Activated CD8-positive, alpha-beta memory T cell treated with anti-CD3 and anti-CD28 coated beads for 4 hours (primary cell): ENCODE measurements around the gene VTI1B.
"Not testable (repeated sequence)": the region's sequence is repeated elsewhere in the genome, so short reads cannot be mapped to it uniquely, and the experiment has no call there.

Source experiments
- DNase-seq, 2 donors: peaks; one replicate each; pipeline ENCODE4 v3.0.0-alpha.2; 2020; ENCODE audit warnings: low read depth in 2 of 2

VTI1B gene, protein sequence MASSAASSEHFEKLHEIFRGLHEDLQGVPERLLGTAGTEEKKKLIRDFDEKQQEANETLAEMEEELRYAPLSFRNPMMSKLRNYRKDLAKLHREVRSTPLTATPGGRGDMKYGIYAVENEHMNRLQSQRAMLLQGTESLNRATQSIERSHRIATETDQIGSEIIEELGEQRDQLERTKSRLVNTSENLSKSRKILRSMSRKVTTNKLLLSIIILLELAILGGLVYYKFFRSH

GRCh38 chr14:67674480-67675218 lies at the start of gene VTI1B:
Gene VTI1B (minus strand): TSS chr14:67674632. CDS start chr14:67674489, 143 bp downstream.
- DNase-seq = peak; percentile 50 to 54

DNA sequence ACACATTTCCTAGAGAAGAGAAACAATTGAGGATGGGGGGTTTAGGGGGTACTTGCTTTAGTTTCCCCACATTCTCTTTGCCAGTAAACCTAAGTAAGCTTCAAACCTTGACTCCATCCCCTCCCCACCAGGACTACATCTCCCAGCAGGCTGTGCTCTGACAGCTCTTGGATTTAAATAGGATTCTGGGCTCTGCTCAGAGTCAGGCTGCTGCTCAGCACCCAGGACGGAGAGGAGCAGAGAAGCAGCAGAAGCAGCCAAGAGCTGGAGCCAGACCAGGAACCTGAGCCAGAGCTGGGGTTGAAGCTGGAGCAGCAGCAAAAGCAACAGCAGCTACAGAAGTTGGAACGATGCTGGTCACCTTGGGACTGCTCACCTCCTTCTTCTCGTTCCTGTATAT lies 47.9 kb upstream of the VTI1B start:
- DNase-seq = no peak

DNA sequence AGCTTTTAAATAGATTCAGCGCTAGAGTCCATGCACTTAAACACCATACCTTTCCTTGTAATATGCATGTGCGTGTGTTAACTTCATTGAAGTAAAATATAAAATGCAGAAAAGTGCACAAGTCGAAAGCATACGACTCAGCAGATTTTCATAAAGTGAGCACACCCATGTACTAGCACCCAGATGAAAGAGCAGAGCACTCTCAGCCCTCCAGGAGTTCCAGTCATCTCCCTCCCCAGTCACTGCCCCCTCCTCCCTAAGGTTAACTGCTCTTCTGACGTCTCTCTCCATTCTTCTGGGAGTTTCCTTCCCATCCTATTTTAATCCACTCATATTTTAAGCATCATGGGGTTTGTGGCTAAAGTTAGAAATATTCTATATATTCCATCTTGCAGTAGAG lies 47.4 kb upstream of the VTI1B start:
- DNase-seq = no peak

DNA sequence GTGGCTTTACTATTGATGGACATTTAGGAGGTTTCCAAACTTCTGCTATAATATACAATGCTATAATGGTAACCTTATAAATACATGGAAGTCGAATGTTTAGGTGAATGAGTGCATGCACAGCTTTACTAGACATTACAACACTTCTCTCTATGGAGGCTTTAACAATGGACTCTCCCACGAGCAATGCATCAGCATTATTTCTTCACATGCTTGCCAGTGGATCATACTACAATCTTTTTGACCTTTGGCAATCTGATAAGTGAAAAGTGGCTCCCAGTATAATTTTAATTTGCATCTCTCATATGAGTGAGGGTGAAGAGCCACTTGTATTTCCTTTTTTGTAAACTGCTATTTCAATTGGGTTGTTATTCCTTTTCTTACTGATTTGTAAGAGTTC lies 45.4 kb upstream of the VTI1B start:
- no peak for DNase-seq

- not testable (repeated sequence) for DNase-seq
Measured at GRCh38 chr14:67719385-67719784, 45.0 kb upstream of the VTI1B start.

GRCh38 chr14:67718265-67718664 lies 43.8 kb upstream of the VTI1B start:
- no peak for DNase-seq

DNA sequence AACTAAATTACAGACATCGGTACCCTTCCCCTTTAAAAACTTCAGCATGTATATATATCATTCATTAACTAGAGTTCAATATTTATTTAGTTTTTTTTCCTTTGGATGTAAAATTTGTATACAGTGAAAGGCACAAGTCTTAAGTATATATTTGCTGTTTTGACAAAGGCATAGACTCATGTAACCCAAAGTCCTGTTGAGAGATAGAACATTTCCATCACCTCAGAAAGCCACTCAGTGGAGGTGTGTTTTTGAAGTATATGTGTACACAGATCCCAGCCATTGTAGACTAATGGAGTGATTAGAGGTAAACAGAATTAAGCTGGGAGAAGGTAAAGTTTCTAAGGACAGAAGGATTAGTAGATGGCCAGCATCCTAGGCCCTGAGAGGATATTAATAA lies 42.6 kb upstream of the VTI1B start:
- no peak for DNase-seq

- no peak for DNase-seq
Measured at GRCh38 chr14:67710209-67710608, 35.8 kb upstream of the VTI1B start.

DNA sequence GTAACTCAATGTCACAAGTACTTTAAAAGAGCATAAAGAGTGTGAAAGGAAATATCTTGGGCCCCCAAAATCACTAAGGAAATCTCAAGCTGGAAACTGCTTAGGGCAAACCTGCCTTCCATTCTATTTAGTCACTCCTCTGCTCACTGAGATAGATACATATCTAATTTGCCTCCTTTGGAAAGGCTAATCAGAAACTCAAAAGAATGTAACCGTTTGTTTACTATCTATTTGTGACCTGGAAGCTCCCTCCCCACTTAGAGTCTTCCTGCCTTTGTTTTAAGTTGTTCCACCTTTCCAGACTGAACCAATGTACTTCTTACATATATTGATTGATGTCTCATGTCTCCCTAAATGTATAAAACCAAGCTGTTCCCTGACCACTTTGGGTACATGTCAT lies 35.4 kb upstream of the VTI1B start:
- not testable (repeated sequence) for DNase-seq

DNA sequence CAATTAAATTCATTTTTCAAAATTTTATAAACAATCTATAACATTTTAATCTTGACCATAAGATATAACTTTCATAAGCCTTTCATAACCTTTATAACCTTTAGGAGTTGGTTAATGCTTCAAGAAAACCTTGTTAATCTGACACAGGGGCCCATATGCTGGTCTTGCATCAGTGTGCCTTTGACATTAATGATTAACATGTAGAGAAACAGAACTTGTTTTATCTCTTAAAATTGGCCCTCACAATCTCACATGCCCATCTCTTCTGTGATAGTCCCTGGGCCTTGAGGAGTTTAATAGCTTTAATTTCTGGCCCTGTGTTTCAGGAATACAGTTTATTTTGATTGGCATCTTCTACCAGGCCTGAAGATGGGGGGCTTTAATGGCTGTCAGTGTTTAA lies 34.9 kb upstream of the VTI1B start:
- not testable (repeated sequence) for DNase-seq

GRCh38 chr14:67705211-67705610 lies 30.8 kb upstream of the VTI1B start:
- no peak for DNase-seq

DNA sequence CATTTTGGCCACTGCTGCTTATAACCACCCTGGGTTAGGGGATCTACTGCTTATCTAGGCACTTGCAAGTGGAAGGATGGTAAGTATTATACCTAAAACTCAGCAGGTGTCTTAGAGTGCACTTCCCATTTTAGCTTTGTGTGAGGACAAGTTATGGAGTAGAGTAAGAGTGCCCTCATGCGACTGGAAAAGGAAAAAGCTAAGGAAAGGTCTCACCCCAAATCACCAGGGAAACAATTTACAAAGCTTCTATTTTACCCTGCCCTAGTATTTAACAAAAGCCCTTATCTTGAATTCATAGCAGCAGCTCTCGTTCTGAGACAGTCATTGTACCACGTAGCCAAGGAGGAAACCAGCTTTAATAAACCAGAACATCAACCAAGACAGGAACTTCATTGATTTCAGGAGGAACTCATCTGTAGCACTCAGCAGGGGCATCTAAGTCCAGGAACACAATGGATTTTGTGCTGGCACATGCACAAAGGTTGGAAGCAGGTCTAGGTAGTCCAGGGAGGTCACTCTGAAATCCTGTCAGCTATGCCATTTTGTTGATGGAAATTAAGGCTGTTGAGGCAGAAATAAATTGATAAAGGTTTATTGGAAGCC lies 30.2 kb upstream of the VTI1B start:
- DNase-seq = peak in 1 of 2 donors; percentile 7

DNA sequence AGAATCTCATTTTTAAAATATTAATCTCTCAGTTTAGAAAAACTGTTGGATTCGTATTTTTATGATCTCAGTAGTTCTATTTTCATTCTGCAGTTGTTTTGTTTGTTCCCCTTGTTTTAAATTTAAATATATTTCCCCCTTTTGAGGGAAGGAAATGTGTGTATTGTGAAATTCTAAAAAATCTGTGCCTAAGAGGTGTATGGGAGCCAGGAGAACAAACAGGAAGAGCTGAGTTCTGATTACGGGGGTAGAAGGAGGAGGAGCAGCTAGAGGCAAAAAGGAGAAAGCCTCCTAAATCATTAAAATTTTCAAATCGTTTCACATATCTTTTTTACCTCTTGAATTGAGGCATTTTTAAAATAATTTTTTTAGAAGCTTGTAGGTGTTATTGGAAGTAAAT lies 29.6 kb upstream of the VTI1B start:
- DNase-seq = no peak

DNA sequence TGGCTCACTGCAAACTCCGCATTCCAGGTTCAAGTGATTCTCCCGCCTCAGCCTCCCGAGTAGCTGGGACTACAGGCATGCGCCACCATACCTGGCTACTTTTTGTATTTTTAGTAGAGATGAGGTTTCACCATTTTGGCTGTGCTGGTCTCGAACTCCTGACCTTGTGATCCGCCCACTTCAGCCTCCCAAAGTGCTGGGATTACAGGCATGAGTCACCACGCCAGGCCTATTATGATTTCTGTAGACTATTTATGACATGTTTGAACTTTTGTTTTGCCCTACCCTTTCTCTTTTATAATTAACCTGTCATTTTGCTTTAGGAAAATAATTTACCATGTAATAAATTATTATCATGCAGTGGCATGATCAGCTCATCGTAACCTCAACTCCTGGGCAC lies 27.1 kb upstream of the VTI1B start, which contains the start of gene RDH12:
RDH12 (plus strand) TSS at position 395 of the 400 bp plus-strand sequence. CDS start 20,757 bp downstream, outside the sequence.
- DNase-seq = not testable (repeated sequence)

GRCh38 chr14:67698179-67698578 lies 23.7 kb upstream of the VTI1B start:
- no peak for DNase-seq

GRCh38 chr14:67697006-67697405 lies 22.6 kb upstream of the VTI1B start:
- DNase-seq = no peak

DNA sequence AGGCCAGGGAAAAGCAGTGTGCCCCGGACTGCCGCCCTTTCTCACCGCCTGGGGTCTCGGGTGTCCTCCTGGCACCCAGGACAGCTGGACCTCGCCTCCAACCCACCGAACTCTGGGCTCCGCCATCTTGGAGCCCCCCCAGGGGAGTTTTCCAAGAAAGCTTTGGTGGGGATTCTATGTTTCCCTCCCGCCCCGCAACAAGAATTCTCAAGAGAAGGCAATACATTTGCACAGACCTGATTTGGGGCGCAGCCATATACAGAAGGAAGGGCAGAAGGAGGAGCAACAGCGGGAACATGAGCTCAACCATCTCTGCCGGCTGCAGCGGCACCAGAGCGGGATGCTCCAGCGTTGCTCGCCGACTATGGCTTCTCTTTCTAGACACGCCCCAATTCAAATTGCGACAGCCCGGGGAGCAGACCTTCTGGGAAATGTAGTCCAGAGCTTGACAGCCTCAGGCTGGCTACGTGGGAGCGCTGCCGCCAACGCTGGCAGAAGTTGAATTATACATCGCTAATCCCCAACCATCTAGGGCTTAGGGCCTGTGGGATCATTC lies 21.0 kb upstream of the VTI1B start, which contains the start of gene RDH11:
RDH11 (minus strand) TSS at position 371 of the 556 bp plus-strand sequence; CDS start at position 310, 61 bp downstream.
- DNase-seq = peak; percentile 55 to 74

- peak; percentile 42 to 62 for DNase-seq
Measured at GRCh38 chr14:67694791-67695393, 20.5 kb upstream of the VTI1B start.

DNA sequence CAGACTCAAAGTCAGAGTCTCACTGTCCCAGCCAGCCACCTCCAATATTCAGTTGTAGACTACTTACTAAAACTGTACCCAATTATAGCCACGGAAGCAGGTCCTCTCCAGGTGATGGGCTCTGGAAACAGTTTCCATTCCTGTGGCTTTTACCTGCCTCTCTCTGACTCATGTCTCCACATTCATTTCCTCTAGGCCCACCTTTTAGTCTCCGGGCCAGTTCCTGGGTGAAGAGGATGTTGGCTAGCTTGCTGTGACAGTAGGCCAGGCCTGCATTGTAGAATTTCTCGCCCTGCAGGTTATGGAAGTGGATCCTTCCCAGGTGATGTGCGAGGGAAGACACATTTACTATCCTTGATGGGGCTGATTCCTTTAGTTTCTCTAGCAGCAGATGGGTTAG lies 15.6 kb upstream of the VTI1B start:
- no peak for DNase-seq

- DNase-seq = no peak
Measured at GRCh38 chr14:67683842-67684241, 9.4 kb upstream of the VTI1B start.

- DNase-seq = no peak
Measured at GRCh38 chr14:67680941-67681340, 6.5 kb upstream of the VTI1B start.

GRCh38 chr14:67680121-67680602 lies 5.7 kb upstream of the VTI1B start:
- no peak for DNase-seq
